Measurements from ENCODE around the gene CAPN14. TPM values are rescaled to one million over a fixed set of nuclear protein-coding genes. Genes with fewer than 3 reads are reported as not detected.

Gene CAPN14
- total RNA-seq, 1 donor from 2014 or later: 0.12 TPM

DNA sequence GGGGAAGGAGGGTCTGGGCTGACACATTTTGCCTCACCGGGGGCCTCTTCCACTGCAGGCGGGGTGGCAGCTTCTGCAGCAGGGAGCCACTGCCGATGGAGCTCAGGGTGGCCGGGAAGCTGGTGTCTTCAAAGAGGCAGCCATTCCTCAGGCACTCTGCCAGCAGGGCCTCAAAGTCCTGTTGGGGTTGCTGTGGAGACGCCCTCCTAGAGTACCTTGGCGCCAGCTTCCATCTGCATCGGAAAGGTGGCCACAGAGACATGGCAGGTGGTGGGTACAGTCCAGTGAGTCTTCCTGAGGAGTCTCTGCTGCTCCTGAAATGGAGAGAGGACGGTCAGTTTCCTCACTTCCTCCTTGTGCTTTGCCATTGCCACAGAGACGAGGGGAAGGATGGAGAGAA is 12.1 kb downstream of the CAPN14 start:
- no peak overlapping the region for H3K4me3 Mint-ChIP-seq
- DNase-seq: peak; percentile 23
- H3K36me3 Mint-ChIP-seq (ENCODE audit: low read depth): no peaks in the 10 kb centered on the region
- H3K27ac Mint-ChIP-seq: no peak overlapping the region
- intact Hi-C loops (cut with micrococcal nuclease): no loop called here
- H3K4me1 Mint-ChIP-seq: no peaks in the 10 kb centered on the region
- H3K9me3 Mint-ChIP-seq: no peaks in the 10 kb centered on the region
- H3K27me3 Mint-ChIP-seq: no peaks in the 10 kb centered on the region

DNA sequence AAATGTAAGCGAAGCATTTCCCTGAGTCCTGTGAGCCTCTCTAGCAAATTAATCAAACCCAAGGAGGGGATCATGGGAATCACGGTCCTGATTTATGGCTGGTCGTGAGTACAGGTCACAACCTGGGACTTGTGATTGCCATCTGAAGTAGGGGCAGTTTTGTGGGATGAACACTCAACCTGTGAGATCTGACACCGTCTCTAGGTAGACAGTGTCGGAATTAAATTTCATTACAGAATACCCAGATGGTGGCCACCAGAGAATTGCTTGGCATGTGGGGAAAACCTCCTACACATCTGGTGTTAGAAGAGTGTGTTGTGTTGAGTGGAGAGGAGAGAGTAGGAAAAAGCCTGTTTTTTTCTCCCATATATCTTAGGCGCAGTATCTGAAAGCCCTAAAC is 12.5 kb downstream of the CAPN14 start:
- no peak overlapping the region for H3K4me3 Mint-ChIP-seq
- no peaks in the 10 kb centered on the region for H3K36me3 Mint-ChIP-seq (ENCODE audit: low read depth)
- intact Hi-C loops (cut with micrococcal nuclease): no loop called here
- H3K4me1 Mint-ChIP-seq: no peaks in the 10 kb centered on the region
- H3K27ac Mint-ChIP-seq: no peak overlapping the region
- DNase-seq: peak; percentile 32
- H3K27me3 Mint-ChIP-seq: no peaks in the 10 kb centered on the region
- H3K9me3 Mint-ChIP-seq: no peaks in the 10 kb centered on the region

DNA sequence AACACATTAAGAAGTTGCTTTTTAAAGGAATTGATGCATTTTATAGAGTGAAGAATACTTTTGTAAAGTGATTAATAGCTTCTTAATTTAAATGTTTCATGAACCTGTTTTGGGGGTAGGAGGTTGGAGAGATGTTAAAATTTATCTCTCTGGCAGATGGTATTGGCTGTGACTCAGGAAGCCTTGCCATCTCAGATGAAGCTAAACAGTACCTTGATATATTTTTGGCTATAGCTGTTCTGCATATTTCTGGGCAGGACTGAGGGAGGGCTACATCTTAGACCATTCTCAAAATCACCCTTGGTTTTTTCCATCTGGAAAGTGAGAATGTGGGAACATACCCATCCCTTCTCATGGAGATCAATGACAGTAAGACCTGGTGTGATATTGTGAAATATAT is 13.4 kb downstream of the CAPN14 start:
- Mint-ChIP-seq H3K27ac (no peak overlapping the region), H3K4me3 (no peak overlapping the region), H3K4me1 (no peaks in the 10 kb centered on the region), H3K27me3 (no peaks in the 10 kb centered on the region), H3K9me3 (peaks cover 2% of the 10 kb centered on the region), H3K36me3 (ENCODE audit: low read depth) (no peaks in the 10 kb centered on the region)
- DNase-seq: peak; percentile 36
- intact Hi-C loops (cut with micrococcal nuclease): no loop called here

DNA sequence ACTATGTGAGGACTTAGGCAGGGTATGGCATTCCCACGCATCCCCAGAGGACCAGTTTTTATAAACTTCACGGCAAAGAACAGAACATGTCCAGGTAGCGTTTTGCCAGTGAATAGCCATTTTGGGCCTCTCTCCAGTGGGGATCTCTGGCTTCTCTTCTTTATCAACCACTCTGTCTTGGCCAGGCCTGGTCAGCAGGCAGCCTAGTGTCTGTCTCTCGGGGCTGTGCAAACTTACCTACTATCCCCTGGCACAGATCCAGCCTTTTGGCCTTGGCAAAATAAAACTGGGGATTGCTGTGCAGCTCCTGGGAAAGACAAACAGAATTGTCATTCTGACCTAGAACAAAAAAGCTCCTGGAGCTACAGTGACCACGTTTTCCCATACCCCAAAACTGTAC is 14.5 kb downstream of the CAPN14 start:
- Mint-ChIP-seq H3K27ac (no peak overlapping the region), H3K36me3 (ENCODE audit: low read depth) (no peaks in the 10 kb centered on the region), H3K9me3 (peaks cover 5% of the 10 kb centered on the region), H3K4me1 (no peaks in the 10 kb centered on the region), H3K27me3 (no peaks in the 10 kb centered on the region), H3K4me3 (no peak overlapping the region)
- intact Hi-C loops (cut with micrococcal nuclease): no loop called here
- peak; percentile 38 for DNase-seq

DNA sequence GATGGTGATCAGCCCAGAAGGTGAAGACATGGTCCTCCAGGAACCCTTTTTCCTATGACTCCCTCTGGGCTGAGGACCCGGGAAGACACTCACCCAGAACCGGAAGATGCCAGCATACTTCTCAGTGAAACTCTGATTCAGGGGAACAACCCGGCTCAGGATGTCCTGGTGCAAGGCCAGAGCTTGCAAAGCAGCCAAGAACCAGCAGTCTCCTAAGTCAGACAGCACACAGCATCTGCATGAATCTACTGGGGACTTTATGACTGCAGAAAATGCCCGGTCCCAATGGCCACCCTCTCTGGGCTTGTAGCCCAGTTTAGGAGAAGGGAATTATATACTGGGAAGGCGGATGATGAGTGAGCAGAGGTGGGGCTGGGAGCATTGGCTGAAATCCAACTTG is 15.3 kb downstream of the CAPN14 start:
- no peaks in the 10 kb centered on the region for H3K36me3 Mint-ChIP-seq (ENCODE audit: low read depth)
- H3K27me3 Mint-ChIP-seq: no peaks in the 10 kb centered on the region
- H3K27ac Mint-ChIP-seq: no peak overlapping the region

DNA sequence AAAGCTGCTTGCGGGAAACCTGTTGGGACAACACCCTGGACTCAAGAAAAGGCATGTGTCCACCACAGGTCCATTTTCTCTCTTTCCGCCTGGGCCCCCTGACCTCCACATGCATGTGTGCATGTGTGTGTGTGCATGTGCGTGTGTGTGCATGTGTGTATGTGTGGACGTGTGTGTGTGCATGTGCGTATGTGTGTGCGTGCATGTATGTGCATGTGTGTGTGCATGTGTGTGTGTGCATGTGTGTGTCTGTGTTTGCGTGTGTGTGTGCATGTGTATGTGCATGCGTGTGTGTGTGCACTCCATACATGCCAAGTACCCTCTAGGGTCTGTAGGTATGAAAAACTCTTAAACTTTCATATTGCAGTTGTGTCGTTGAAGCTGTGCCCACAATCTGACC is 16.3 kb downstream of the CAPN14 start:
- H3K4me1 Mint-ChIP-seq: no peaks in the 10 kb centered on the region
- H3K36me3 Mint-ChIP-seq (ENCODE audit: low read depth): no peaks in the 10 kb centered on the region
- peak; percentile 13 for DNase-seq
- intact Hi-C loops (cut with micrococcal nuclease): no loop called here
- H3K27me3 Mint-ChIP-seq: no peaks in the 10 kb centered on the region
- H3K4me3 Mint-ChIP-seq: no peak overlapping the region
- H3K27ac Mint-ChIP-seq: no peak overlapping the region
- H3K9me3 Mint-ChIP-seq: peaks cover 5% of the 10 kb centered on the region

More for the DNA sequence above, 15.3 kb downstream of the CAPN14 start:
- H3K4me1 Mint-ChIP-seq: no peaks in the 10 kb centered on the region
- peak; percentile 35 for DNase-seq
- H3K4me3 Mint-ChIP-seq: no peak overlapping the region
- H3K9me3 Mint-ChIP-seq: peaks cover 5% of the 10 kb centered on the region
- intact Hi-C loops (cut with micrococcal nuclease): no loop called here

DNA sequence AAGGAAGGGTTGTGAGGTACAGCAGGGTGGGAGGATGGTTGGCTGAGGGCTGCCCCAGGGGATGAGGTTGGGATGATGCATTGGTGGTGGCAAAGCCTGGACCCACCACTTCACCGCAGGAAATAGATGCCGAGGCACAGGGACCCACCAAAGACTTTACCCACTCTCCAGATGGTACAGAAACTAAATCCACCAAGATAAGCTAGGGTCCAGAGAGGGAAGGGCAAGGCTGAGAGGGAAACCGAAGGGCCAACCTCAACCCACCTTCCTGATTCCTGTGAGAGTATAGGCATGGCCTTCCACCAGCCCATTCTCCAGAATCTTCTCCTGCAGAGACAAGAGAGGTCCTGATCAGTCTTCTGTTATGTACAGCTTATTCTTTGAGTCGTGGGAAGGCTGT is 18.1 kb downstream of the CAPN14 start:
- no peaks in the 10 kb centered on the region for H3K4me1 Mint-ChIP-seq
- intact Hi-C loops (cut with micrococcal nuclease): no loop called here
- H3K27ac Mint-ChIP-seq: no peak overlapping the region
- H3K4me3 Mint-ChIP-seq: no peak overlapping the region
- no peaks in the 10 kb centered on the region for H3K27me3 Mint-ChIP-seq
- H3K36me3 Mint-ChIP-seq (ENCODE audit: low read depth): no peaks in the 10 kb centered on the region
- peaks cover 5% of the 10 kb centered on the region for H3K9me3 Mint-ChIP-seq
- no peak for DNase-seq

DNA sequence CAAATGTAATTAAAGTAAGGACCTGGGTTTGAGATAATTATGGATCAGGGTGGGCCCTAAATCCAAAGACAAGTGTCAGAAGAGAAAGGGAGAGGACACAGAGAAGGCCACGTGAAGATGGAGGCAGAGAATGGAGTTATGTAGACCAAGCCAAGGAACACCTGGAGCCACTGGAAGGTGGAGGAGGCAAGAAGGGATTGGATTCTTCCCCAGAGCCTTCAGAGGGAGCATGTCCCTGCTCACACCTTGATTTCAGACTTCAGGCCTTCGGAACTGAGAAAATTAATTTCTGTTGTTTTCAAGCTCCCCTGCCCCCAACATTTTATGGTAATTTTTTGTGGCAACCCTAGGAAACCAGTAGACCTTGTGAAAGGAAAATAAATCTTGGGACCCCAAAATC is 19.6 kb downstream of the CAPN14 start:
- Mint-ChIP-seq H3K27ac (no peak overlapping the region), H3K9me3 (peaks cover 5% of the 10 kb centered on the region), H3K4me1 (no peaks in the 10 kb centered on the region), H3K36me3 (ENCODE audit: low read depth) (no peaks in the 10 kb centered on the region), H3K4me3 (no peak overlapping the region), H3K27me3 (no peaks in the 10 kb centered on the region)
- intact Hi-C loops (cut with micrococcal nuclease): no loop called here
- DNase-seq: no peak

DNA sequence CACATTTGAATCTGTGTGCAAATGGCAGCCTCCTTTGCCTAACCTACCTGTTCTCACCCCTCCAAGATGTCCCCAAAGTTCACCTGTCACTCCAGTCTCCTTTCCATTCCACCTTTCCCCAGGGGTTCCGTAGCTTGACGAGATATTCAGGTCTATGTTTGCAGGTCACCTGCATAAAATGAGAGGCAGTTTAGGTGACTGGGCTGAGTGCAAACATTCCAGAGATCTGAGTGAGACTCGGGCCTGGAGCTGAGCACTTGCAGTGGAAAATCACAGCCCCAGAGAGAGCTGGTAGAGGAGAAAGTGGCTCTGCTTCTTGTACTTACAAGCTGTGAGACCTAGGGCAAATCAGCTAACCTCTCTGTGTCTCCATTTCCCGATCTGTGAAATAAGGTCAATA is 20.1 kb downstream of the CAPN14 start:
- intact Hi-C loops (cut with micrococcal nuclease): no loop called here
- peaks cover 5% of the 10 kb centered on the region for H3K9me3 Mint-ChIP-seq
- no peak overlapping the region for H3K27ac Mint-ChIP-seq
- H3K4me1 Mint-ChIP-seq: no peaks in the 10 kb centered on the region
- H3K4me3 Mint-ChIP-seq: no peak overlapping the region
- no peaks in the 10 kb centered on the region for H3K27me3 Mint-ChIP-seq
- no peak for DNase-seq
- H3K36me3 Mint-ChIP-seq (ENCODE audit: low read depth): no peaks in the 10 kb centered on the region

DNA sequence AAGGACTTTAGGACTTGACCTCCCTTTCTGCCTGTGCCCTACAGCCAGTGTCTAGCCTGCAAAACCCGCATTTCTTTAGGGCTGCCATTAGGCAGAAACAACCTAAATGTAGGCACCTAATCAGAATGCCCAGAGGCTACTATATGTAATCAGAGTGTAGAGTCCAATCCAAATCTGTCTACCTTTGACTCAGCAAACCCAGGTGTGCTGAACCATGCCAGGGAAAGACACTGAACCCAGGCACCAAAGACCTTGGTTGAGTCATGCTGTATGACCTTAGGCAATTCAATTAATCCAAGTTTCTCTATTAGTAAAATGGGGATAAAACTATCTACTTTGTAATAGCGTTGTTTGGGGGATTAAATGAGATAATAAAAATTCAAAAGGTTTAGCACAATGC is 20.7 kb downstream of the CAPN14 start:
- Mint-ChIP-seq H3K9me3 (peaks cover 5% of the 10 kb centered on the region), H3K36me3 (ENCODE audit: low read depth) (no peaks in the 10 kb centered on the region), H3K27me3 (no peaks in the 10 kb centered on the region), H3K27ac (no peak overlapping the region), H3K4me1 (no peaks in the 10 kb centered on the region), H3K4me3 (no peak overlapping the region)
- no peak for DNase-seq
- intact Hi-C loops (cut with micrococcal nuclease): no loop called here

DNA sequence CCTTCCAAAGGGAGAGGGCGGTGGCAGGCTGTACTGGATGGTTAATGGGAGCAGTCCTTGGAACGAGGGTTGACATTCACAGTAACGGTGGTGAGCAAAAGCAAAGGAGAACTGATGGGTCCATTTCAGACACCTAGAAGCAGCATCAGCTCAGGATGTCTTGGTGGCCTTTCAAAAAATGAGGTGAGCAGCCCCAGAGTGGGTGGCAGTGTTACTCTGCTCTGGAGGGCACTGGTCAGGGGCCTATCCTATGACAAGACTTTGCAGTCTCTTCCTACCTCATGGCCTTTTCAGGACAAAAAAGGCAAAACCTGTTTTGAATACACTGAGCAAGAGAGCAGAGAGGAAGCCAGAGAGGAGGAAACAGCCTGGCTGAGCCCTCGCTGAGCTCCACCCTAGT is 23.5 kb downstream of the CAPN14 start:
- DNase-seq: no peak
- no peaks in the 10 kb centered on the region for H3K36me3 Mint-ChIP-seq (ENCODE audit: low read depth)
- H3K4me3 Mint-ChIP-seq: no peak overlapping the region
- peaks cover 2% of the 10 kb centered on the region for H3K9me3 Mint-ChIP-seq
- no peaks in the 10 kb centered on the region for H3K4me1 Mint-ChIP-seq
- H3K27ac Mint-ChIP-seq: no peak overlapping the region
- no peaks in the 10 kb centered on the region for H3K27me3 Mint-ChIP-seq
- intact Hi-C loops (cut with micrococcal nuclease): no loop called here

DNA sequence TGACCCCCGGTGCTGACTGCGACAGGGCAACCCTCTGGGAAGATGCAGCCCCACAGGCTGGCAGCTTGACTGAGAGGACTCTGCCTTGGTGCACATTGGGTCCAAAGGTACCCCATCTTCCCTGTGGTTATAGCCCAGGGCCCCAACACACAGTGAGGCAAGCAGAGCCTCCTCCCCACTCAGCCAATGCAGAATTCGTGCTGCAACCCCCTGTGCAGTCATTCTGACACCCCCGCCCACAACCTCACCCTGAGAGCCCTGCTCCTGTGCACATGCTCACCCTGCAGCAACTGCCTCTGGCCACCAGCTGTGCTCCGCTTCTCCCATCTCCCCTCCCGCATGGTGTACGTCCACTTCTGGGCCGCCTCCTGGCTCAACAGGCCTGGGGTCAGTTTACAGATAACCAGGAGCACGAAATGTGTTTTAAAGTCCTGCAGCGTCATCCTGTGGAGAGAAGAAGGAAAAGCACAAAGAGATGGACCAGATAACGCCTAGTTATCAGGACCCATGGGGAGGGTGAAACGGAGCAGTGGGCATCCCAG is 24.4 kb downstream of the CAPN14 start:
- H3K36me3 Mint-ChIP-seq (ENCODE audit: low read depth): no peaks in the 10 kb centered on the region
- no peaks in the 10 kb centered on the region for H3K4me1 Mint-ChIP-seq
- DNase-seq: no peak
- H3K27ac Mint-ChIP-seq: no peak overlapping the region
- H3K27me3 Mint-ChIP-seq: no peaks in the 10 kb centered on the region
- H3K9me3 Mint-ChIP-seq: no peaks in the 10 kb centered on the region
- H3K4me3 Mint-ChIP-seq: no peak overlapping the region
- intact Hi-C loops (cut with micrococcal nuclease): no loop called here

DNA sequence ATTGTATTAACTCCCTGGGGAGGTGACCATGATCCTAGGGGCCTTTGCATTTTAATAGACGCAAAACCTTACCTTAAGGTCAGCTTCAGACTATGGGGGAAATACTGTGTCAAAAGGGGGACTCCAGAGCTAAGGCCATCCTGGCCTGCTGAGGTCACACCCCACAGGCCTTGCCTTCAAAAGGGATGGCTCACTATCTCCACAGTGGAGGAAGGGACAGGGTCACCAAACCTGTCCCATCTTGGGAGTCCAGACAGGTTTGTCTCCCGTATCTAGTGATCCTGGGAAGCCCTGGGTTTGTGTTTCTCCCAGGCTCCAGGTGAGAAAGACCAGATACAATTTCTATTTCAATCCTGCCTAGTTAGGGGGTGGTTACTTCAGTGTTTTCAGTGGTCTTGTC is 24.9 kb downstream of the CAPN14 start:
- Mint-ChIP-seq H3K4me3 (no peak overlapping the region), H3K36me3 (ENCODE audit: low read depth) (no peaks in the 10 kb centered on the region), H3K27ac (no peak overlapping the region), H3K9me3 (no peaks in the 10 kb centered on the region), H3K4me1 (no peaks in the 10 kb centered on the region), H3K27me3 (no peaks in the 10 kb centered on the region)
- DNase-seq: no peak
- intact Hi-C loops (cut with micrococcal nuclease): no loop called here

DNA sequence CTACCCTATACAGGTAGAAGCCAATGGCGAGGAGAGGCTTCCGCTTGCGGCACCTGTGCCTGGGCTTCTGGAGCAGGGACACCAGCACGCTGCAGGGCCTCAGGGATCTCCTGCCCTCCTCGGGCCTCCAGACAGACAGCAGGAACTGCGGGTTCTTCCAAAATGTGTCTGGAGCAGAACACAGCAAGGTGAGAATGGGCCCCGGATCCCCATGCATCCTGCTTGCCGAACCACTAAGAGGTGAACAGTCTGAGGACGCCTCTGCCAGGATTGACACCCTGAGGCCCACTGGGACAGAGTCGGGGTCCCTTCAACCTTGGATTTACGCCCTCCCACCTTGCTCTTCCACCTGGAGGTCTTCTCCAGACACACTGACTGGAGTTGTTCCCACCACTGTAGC is 25.4 kb downstream of the CAPN14 start:
- H3K4me3 Mint-ChIP-seq: no peak overlapping the region
- no peak for DNase-seq
- H3K27me3 Mint-ChIP-seq: peaks cover 1% of the 10 kb centered on the region
- no peaks in the 10 kb centered on the region for H3K4me1 Mint-ChIP-seq
- no peaks in the 10 kb centered on the region for H3K9me3 Mint-ChIP-seq
- no peak overlapping the region for H3K27ac Mint-ChIP-seq
- H3K36me3 Mint-ChIP-seq (ENCODE audit: low read depth): no peaks in the 10 kb centered on the region
- intact Hi-C loops (cut with micrococcal nuclease): no loop called here

DNA sequence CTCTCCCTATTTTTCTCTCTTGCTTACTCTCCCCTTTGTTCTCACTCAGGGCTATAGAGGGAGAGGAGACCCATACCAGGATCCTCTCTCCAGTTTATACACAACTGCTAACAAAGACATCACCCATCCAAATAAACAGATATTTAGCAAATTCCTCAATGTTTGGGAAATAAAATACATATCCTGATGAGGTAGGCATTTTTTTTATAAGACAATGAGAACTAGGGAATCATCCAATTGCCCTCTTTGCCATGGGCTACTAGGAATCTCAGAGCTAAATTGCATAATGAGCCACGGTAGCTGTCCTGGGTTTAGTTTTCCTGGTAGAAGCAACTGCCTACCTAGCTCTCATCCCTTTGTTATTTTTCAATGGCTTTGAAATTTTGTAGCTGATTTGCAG is 27.1 kb downstream of the CAPN14 start:
- Mint-ChIP-seq H3K4me1 (no peaks in the 10 kb centered on the region), H3K9me3 (no peaks in the 10 kb centered on the region), H3K27me3 (peaks cover 3% of the 10 kb centered on the region), H3K36me3 (ENCODE audit: low read depth) (no peaks in the 10 kb centered on the region), H3K27ac (no peak overlapping the region), H3K4me3 (no peak overlapping the region)
- intact Hi-C loops (cut with micrococcal nuclease): no loop called here
- no peak for DNase-seq

Measured in activated CD4-positive, alpha-beta T cell treated with anti-CD3 and anti-CD28 coated beads, Interleukin-2, amount 10 ng/mL, durations not matched to agents 24 days and 14 days (primary cell).